ENCODE results near the gene SLC38A10.
A peak's percentile ranks its signal among the peaks of the same experiment; 100 is the strongest.

The SLC38A10 gene

DNA sequence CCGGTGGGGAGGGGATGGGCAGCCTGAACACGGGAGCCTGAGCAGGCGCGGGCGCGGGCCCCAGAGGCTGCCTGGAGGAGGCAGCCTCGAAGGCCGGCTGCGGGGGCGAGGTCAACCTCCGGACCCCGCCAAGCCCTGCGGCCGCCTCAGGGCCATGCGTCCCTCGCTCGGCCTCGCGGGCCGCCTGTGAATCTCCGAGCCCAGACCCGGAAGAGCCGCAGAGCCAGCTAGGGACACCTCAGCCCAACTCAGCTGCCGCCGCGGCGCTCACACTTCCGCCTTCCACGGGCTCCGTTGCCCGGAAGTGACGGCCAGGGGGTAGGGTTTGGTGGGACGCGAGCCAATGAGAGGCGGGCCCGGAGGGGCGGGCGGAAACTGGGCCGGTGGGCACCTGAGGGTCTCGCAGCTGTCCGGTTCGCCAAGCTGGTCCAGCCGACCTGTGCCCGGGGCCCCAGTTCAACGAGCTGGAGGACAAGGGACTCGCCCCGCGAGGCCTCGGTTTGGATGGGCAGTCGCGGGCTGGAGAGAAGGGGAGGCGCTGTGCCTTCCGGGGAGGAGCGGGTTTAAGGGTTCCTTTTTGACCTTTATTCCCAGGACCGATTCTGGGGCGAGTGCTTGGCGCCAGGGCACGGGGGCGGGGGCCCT is at the start of gene SLC38A10:
Gene SLC38A10 (minus strand): TSS at position 277 of the 645 bp plus-strand sequence. CDS start 386 bp downstream, outside the sequence.
- DNase-seq (ENCODE audit: low read depth) = peak; percentile 87

DNA sequence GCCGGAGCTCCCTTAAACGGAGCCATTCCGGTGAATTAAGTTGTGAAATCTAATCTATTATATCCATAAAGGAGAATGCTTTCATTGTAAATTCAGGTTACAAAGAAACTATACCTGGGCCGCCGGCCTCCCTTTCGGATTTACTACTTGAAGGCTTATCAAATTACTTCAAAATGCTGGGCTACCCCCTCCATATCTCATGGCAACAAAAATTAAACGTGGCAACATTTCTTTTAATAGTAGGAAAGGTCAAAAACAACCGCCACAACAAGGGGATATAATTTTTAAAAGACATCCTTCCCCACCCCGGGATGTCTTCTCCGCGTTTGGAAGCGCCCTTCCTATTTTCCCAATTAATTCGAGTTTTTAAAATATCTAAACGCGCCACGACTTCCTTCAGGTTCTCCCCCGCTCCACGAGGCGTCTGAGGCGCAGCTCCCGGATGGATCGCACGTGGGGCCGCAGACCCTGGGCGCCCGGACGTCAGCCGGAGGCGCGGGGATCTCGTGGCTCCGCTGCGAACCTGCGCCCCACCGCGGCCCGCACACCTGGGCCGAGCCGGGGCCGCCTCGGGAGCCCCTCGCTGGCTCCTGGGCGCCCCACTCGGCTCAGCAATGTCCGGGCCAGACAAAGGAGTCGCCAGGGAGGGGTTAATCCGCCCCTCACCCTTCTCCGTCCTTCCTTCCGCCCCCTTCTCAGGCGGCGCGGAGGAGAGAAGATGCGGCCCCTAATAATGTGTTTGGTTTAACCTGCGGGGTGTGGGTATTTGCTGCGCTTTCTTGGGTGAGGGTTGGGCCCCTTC is 47.4 kb upstream of the SLC38A10 start:
- no peak for DNase-seq (ENCODE audit: low read depth)

DNA sequence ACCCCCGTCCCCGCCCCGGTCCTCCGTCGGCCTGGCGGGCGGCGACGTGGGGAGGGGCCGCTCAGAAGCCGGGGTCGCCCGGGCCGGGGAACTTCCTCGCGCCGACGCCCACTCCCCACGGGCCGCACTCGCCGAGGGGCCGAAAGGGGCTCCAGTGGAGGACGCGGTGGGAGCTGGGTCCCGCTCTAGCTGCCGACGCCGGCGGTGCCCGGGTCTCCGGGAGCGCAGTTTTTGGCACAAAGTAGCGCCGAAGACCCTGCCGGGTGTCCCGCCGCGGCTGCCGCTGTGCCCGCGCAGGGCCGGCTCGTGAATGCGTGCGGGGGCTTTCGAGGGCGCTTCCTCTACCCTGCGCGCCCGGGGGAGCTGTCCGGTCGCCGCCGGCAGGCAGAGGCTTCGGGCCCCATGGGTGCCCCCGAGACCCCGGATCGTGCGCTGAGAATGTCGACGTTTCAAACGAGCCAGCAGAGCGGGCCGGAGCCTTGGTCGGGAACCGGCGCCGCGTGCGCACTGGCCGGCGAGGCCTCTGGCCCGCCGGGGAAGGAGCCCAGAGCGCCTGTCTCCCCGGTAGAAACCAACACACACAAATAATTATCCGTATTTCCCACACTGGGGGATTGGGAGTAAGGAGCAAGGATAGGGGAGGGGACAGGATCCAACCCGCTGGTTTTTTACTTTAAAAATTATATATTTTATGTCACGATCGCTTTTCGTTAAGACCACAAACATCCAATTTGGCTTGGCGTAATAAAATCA is 46.6 kb upstream of the SLC38A10 start:
- DNase-seq (ENCODE audit: low read depth) = no peak

DNA sequence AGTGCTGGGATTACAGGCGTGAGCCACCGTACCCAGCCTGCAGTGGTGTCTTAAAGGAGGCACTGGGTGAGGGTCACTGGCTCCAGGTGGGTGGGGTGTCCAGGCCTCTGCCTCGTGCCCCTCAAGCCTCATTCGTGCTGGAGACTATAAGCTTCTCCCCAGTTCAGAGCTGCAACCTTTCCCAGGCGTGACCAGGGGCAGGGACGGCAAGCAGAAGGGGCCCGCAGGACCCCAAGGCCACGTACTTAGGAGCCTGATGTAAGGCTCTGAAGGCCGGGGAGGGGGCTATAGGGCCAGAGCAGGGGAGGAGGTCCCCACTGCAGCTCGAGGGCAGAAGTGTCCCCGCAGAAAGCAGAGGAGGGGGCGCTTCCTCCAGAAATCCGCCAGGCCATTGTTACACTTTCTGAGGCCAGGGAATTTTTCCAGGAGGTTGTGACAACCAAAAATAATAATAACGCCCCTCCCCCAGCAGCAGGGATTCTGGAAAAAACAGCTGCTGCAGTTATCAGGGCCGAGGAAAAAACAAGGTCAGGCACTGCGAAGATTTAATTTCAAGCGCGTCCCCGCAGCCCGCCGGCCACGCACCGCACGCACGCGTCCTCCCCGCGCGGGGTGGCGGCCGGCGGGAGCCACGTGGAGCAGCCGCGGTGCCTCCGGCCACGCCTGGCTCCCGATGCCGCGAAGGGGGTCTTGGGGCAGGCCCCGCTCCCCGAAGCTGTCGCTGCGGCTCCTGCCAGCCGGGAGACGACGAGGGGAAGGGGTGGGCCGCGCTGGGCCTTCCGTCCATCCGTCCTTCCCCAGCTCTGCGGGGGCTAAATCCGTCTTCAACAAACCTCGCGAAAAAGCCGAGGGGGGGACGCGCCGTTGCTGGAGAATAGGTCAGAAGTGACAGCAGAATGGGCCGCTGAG is 45.8 kb upstream of the SLC38A10 start:
- no peak for DNase-seq (ENCODE audit: low read depth)

DNA sequence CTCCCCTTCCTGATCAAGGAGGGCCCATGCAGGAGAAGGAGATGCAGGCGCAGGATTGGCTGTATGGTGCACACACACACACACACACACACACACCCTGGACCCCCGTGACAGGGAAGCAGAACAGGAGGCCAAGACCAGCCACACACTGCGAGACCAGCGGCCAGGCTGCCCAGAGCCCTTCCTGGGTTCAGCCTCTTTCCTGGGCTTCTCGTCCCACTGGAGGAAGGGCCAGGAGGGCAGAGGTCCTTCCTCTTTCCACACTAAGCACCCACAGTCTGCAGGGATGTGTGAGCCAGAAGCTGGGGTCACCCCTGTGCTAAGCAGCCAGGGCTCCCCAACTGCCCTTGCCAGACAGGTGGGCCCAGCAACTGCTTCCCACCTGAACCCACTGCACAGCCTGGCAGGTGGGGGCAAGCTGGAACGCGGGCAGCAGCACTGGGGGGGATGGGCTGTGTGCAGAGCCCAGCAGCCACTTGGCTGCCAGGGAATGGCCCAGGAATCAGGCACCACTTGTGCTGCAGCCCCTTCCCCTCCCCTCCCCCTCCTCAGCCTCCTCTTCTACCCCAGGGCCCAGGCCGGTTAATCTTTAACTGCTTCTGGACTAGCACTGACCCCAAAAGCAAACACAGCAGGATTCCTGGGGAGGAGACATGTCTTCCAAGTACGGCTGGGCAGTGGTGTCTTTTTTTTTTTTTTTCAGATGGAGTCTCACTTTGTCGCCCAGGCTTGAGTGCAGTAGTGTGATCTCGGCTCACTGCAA is 44.6 kb upstream of the SLC38A10 start:
- DNase-seq (ENCODE audit: low read depth) = no peak

DNA sequence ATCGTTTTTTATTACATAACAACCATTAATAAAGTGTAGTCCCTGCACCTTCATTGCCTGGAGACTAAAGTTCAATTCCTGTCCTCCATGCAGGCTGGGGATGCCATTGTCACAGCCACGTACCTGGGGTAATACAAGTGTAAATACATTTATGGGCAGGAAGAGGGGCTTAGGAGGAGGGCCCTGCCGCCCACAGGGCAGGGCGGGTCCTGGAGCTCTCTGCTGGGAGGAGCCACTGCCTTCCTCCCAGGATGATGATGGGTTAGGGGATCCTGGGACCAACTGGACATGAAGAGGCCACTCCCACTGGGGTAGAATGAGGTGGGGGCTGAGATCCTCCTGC is 44.1 kb upstream of the SLC38A10 start:
- DNase-seq (ENCODE audit: low read depth) = no peak

DNA sequence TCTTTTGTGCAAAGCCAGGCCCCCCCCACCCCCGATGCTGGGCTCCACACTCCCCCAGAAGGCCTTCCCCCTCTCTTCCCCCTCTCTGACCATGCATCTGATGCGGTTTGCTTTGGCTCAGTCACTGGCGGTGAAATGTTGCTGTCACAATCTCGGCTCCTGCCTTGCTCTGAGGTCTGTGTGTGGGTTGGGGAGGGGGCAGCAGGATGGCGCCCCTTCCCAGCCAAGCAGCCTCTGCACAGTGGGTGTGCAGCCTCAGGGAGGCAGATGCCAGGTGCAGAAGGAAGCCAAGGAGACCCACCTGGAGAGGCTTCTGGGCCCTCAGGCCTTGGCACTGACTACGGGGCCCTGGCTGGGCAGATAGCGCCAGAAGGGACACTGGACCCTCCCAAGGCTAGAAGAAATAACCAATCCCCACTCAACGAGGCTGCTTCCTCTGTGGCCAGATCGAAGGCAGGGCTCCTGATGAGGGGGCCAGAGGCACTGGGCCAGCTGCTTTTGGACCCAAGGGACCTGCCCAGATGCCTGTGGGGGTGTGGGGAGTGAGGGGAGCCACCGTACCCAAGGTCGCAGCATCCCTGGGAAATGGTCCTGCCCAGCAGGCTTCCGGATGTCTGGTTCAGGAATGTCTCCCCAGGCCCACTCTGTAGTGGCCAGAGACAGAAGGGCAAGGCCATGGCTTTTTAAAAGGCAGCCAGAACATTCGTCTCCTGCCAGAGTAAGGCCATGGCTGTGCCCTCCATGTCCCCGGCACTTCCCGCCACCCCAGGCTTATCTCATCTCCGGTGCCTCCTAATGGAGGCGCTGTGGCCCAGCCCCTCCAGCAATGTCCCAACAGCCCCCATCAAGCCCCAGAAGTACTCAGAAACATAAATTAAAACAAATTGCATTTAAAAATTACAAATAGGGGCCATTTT is 43.4 kb upstream of the SLC38A10 start:
- DNase-seq (ENCODE audit: low read depth) = no peak

DNA sequence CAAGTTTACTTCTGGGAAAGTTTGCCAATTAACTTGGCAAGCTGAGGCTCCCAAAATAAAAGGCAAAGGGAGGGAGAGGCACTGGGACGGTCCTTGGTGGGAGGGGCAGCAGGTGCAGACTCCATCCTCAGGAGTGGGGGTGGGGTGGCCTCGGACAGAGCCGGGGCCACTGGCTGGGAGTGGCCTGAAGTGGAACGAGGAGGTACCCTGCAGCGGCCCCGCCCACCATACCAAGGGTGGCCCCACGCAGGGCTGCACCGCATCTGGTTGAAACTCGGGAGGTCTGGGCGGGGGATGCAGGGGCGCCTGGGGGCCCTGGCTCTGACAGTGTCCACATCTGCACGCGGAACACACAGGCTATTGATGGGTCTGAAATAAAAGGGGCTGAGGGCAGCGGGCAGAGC is 42.4 kb upstream of the SLC38A10 start:
- DNase-seq (ENCODE audit: low read depth) = no peak

DNA sequence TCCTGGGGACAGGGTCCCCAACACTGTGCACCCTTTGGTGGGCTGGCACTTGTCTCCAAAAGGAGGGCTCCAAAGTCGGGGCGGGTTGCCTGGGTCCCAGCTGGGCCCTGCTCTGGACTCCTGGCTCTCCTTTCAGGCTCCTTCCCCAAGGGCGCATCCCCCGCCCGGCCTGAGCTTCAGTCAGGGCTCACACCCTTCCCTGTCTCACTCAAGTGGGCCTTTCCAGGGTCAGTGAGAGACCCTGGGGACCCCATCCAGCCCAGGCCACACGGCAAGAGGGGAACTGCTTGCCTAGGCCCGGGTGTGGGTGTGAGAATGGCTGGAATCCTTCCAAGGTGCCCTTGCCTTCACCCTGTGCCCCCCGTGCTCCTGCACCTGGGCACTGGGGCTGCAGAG is 41.8 kb upstream of the SLC38A10 start:
- no peak for DNase-seq (ENCODE audit: low read depth)

DNA sequence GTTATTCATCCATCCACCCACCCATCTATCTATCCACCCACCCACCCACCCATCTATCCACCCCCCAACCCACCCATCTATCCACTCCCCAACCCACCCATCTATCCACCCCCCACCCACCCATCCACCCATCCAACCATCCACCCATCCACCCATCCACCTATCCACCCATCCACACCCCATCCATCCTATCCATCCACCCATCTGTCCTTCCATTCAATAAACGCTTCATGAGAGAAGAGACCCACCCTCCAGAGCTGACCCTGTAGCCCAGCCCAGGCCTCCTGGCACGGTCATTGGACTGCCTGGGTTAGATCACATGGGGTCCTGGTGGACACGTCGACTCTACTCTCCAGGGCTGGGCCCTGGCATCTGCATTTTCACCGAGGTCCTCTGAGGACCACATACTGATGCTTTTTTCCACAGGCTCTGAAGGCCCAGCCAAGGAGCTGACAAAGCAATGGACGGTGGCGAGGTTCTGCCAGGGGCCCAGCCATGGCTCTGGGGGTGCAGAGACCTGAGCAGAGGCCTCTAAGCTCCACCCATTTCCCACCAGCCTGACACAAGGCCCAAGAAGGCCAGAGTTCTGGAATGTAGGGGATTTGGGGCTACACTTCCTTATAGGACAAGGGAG is 41.3 kb upstream of the SLC38A10 start:
- DNase-seq (ENCODE audit: low read depth) = no peak

DNA sequence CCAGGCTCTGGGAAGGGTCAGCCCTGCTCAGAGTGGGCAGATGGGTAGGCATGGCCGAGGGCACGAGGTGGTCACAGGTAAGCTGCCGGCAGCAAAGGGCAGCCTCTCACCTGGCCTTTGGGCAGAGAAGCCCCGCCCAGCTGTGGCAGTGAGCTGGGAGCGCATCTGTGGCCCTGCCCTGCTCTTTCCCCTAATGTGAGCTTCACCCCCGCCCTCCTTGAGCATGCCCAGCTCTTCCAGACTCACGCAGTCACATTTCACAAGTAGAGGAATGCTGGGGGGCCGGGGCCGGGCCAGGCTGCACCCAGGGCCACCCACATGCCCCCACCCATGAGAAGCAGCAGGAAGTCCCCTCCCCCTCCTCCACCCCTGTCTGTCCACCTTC is 40.7 kb upstream of the SLC38A10 start:
- DNase-seq (ENCODE audit: low read depth) = no peak

DNA sequence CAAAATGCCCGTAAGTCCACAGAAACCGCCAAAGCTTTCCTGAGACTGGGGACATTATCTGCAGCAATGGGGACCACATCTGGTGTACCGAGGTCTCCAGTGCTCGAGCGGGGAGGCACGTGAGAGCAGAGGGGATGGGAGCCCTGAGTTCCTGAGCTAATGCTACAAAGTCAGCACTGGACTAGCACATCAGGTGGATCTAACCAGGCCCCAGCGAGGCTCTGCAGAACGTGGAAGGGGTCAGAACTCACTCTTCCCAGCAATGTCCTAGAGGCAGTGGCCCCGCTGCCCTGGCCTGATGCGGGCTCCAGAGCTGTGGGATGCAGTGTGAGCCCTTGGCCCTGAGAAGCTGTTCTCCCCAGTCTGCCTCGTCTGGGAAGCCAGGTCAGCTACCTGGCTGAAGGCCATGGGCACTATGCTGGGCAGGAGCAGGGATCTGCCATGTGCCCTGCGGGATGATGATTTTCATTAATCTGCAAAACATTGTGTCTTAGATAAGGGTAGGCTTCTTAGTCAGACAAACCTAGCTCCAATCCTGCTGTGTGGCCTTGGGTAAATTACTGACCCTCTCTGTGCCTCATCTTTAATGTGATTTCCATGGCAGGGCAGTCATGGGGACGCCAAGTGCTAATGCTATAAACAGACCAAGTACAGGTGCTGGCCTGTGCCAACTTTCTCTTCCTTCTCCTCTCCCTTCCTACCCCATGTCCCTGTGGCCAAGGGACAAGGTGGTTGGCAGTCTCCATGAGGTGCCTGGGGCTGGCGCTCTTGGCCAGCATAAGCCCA is 40.1 kb upstream of the SLC38A10 start:
- DNase-seq (ENCODE audit: low read depth) = no peak

DNA sequence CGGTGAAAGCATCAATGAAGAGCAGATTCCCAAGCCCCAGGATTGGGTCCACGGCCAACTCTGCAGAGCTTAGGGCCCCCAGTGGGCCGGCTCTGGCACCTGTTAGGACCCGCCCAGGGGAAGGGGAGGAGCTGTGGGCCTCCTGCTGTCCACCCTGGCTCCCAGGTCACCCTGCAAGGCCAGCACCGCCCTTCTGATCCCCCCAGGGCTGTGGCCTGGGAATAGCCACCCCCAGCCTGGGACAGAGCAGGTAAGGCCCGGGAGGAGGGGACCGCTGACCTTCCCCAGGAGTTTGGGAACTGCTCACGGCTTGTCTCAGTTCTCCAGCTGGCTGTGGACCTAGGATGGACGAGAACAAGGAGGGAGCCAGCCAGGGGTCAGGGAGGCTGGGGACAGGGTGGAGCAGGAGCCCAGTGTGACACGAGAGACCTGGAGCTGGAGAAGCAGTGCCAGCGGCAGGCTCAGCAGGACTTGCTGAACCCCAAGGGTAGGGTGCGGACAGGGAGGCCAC is 39.3 kb upstream of the SLC38A10 start:
- DNase-seq (ENCODE audit: low read depth) = no peak

DNA sequence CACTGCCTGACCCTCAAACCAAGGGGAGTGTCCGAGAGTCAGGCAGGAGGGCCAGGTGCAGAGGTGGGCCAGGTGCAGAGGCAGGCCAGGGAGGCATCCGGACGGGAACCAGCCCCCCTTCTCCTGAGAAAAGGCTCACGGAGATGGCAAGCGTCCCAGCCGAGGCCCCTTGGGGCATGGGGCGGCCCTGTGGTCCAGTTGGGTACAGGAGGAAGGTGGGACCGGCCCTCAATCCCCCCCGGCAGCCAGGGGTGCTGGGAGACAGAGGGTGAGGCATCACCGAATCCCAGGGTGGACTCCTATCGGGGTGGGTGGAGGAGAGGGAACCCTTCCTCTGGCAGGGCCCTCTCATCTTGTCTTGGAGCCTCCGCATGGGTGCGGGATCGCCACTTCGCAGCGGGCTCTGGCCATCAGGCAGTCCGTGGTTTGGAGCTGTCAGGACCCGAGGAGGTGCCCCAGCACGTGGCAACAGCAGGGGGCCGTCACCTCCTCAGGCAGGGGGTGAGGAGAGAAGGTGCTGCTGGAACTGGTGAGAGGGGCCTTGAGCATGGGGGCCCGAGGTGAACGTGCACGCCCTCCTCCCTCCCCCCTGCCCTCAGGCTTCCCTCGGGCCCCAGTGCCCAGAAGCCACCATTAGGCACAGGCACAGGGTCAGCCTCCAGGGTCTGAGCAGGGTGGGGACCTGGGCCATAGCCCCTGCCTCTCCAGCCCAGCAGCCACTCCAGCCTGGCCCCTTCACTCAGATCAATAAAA is 38.7 kb upstream of the SLC38A10 start:
- DNase-seq (ENCODE audit: low read depth) = no peak

DNA sequence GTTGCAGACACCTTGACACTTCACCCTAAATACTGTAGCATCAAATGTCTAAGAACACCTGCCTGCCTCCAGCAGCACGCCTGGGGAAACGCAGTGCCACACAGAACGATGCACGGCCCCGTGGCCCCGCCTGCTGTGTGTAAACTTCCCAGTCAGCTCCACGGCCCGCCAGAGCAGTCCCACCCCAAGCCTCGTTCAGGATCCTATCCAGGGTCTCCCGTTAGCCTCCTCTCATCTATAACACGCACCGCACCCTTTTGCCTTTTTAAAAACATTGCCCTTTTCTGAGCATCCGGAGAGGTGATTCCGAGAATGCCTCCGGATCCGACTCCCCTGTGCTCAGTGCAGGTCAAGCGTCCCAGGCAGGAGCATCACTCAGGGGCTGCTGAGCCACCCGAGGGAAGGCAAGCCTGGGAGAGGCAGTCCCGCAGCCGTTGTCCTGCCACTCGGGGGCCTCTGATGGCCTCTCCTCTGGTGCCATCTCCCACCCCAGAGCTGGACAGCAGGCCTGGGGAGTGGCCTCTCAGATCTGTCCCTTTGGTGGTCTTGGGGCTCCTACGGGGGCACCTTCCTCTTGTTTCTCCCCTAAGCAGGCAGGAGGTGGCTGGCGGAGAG is 37.9 kb upstream of the SLC38A10 start:
- no peak for DNase-seq (ENCODE audit: low read depth)

DNA sequence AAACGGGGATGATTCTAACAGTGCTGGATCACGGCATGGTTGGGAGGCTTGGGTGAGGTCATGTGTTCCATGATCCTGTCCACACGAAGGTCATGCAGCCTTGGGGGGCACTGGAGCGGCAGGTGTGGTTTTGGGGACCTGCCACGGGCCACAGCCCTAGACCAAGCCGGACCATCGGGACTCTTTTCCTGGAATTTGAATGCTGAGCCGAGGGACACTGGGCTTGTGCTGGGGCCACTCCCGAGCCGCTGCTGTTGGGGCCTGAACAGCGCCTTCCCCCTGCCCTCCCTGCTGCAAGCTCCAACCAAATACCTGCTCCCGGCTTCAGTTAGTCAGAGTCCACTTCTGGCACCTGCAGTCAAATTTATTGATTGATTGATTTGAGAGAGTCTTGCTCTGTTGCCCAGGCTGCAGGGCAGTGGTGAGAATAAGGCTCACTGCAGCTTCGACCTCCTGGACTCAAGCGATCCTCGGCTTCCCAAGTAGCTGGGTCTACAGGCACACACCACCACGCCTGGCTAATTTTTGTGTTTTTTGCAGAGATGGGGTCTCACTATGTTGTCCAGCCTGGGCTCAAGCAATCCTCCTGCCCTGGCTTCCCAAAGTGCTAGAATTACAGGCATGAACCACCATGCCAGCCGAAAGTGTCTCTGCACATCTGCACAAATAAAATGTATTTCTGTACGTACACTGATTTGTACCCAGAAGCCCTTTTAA is 37.2 kb upstream of the SLC38A10 start:
- DNase-seq (ENCODE audit: low read depth) = no peak

DNA sequence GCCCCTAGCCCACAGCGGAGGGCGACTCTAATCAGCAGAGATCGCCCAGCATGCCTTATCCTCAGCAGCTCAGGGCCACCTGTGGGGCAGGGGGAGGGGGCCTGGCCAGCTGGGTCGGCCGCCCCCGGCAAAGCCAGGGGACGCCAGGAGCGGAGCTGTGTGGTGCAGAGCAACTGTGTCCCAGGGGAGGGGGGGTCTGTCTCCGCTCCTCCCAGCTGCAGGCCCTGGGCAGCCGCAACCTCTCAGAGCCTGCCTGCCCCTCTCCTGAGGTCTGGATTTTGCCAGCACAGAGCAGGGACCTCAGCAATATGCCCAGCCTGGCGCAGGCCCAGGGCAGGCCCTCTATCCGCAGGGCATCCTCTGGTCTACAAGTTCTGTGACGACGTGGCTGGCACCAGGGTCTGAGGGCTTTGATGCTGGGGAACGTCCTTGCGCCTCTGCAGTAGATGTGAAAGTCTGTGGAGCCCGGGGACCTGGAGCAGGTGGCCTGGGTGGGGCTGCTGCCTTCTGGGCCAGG is 36.5 kb upstream of the SLC38A10 start:
- no peak for DNase-seq (ENCODE audit: low read depth)
